Panc1 (cell line): ENCODE data around the gene METTL9. TPM values are rescaled to one million over a fixed set of nuclear protein-coding genes. Genes with fewer than 3 reads are reported as not detected.

Experiments
- ATAC-seq: fragments of 200-7000 bp; cut with Tn5 transposase; 2 replicates; pipeline ENCODE4 v1.9.1; 2020; ENCODE audit warnings: mild to moderate bottlenecking, moderate library complexity
- BruUV-seq: library from RNA; stranded (reverse); fragments of 400-500 nt; replicated peaks from 2 replicates; lab custom pipeline; 2021; lab: Mats Ljungman, UMichigan
- CTCF ChIA-PET: fragments of 300-600 bp; sonication (Branson Sonifier 250); formaldehyde crosslinking; loops from one replicate; lab custom pipeline; 2022; ENCODE audit warnings: antibody characterized with exemption; lab: Charles Lee
- POLR2A ChIA-PET: fragments of 300-600 bp; sonication (Branson Sonifier 250); formaldehyde crosslinking; loops from one replicate; lab custom pipeline; 2022; ENCODE audit warnings: antibody characterized with exemption; lab: Charles Lee
- DNase-seq: peaks from one replicate; pipeline ENCODE4 v3.0.0-alpha.2; 2010; ENCODE audit warnings: low read depth, low spot score
- H3K27ac ChIP-seq: 2 replicates; pipeline ENCODE4 v1.5.1; 2011; ENCODE audit warnings: mild to moderate bottlenecking, low read length, inconsistent platforms
- H3K27me3 ChIP-seq: fragments of 200-500 bp; sonication (Bioruptor generic); 2 replicates; pipeline ENCODE4 v1.6.0; 2014; ENCODE audit warnings: low read length, inconsistent platforms; ENCODE audit not compliant: control insufficient read depth, insufficient read depth
- H3K36me3 ChIP-seq: fragments of 200-500 bp; sonication (Bioruptor generic); 2 replicates; pipeline ENCODE4 v1.5.1; 2014; ENCODE audit warnings: inconsistent platforms, mild to moderate bottlenecking, low read length, moderate library complexity; ENCODE audit not compliant: control insufficient read depth, insufficient read depth
- H3K4me1 ChIP-seq: 2 replicates; pipeline ENCODE4 v1.5.1; 2011; ENCODE audit warnings: inconsistent platforms, mild to moderate bottlenecking, low read length, moderate library complexity; ENCODE audit not compliant: control insufficient read depth, insufficient read depth
- H3K4me3 ChIP-seq, 2 experiments: 2 replicates each; pipeline ENCODE4 v1.5.1; 2011 to 2012; ENCODE audit warnings: low read depth in 2 of 2, low read length in 2 of 2, mild to moderate bottlenecking in 2 of 2, inconsistent platforms in 1 of 2, moderate library complexity in 1 of 2
- H3K9me3 ChIP-seq: fragments of 200-500 bp; sonication (Bioruptor generic); 2 replicates; pipeline ENCODE4 v1.5.1; 2014; ENCODE audit warnings: low read depth, mild to moderate bottlenecking, inconsistent platforms, low read length, moderate library complexity; ENCODE audit not compliant: control insufficient read depth, insufficient read depth
- POLR2AphosphoS5 ChIP-seq: IDR thresholded peaks from 2 replicates; pipeline ENCODE4 v1.6.1; 2012; ENCODE audit warnings: mild to moderate bottlenecking, low read depth, low read length, moderate library complexity
- SIN3A ChIP-seq: IDR thresholded peaks from 2 replicates; pipeline ENCODE4 v1.6.1; 2012; ENCODE audit warnings: low read depth, mild to moderate bottlenecking, low read length, moderate library complexity, borderline replicate concordance; ENCODE audit not compliant: insufficient read depth
- TCF7L2 ChIP-seq: IDR thresholded peaks from 2 replicates; pipeline ENCODE4 v1.6.1; 2011; ENCODE audit warnings: mild to moderate bottlenecking, low read depth, low read length, inconsistent platforms
- in situ Hi-C: cut with HindIII; loops from 2 replicates; pipeline ENCODE4 v1.10.0; 2016; ENCODE audit warnings: low sequenced_read_pairs, low pct_unique_long_range_greater_than_20kb
- intact Hi-C: fragments of 100-400 bp; cut with micrococcal nuclease; formaldehyde crosslinking; loops from one replicate; pipeline ENCODE4 v1.10.0; 2022; ENCODE audit not compliant: unreplicated experiment
- total RNA-seq: library from RNA; stranded (reverse); gene quantifications from one replicate; pipeline ENCODE4 v1.2.1, GENCODE V29; 2021; ENCODE audit not compliant: unreplicated experiment
- TF ChIP-seq, protein P1 (sequence below), 2 experiments: IDR thresholded peaks; 2 replicates each; pipeline ENCODE4 v1.6.1; 2011 to 2012; ENCODE audit warnings: low read depth in 2 of 2, control low read depth in 1 of 2, low read length in 1 of 2, mild to moderate bottlenecking in 1 of 2, moderate library complexity in 1 of 2; ENCODE audit not compliant: insufficient read depth in 1 of 2
- TF ChIP-seq, protein P2 (sequence below): fragments of 450-650 bp; IDR thresholded peaks from 2 replicates; pipeline ENCODE4 v1.5.1; 2017; ENCODE audit warnings: mild to moderate bottlenecking

Gene METTL9
- total RNA-seq, 1 experiment from 2014 or later = 86.1 TPM

DNA sequence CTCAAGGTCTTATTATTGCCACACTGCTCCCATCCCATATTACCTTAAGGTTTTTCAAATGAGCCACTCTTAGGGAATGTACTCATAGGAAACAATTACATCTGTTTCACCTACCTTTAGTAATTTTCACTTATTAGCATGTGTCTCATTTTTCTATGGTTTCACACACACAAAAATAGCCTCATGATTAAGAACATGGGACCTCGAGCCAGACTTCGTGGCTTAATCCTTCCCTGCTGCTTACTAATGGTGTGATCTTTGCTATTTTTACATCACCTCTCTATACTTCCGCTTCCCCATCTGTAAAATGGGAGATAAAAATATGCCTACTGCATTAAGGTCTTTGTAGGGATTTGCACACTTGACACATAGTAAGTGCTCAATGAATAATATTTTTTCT is 102.9 kb downstream of the METTL9 start:
- H3K36me3 ChIP-seq = no peaks in the 10 kb centered on the region
- in situ Hi-C loops (no loop called here), intact Hi-C loops (no loop called here)
- no peak for ATAC-seq
- no peaks in the 10 kb centered on the region for H3K4me1 ChIP-seq
- CTCF ChIA-PET = interaction anchor here (0.7 kb wide), 1 partner anchor 881 kb away, joined by 7 read pairs; no protein-coding TSS in a partner anchor
- POLR2A ChIA-PET = no interaction called here
- no peak for DNase-seq
- H3K27me3 ChIP-seq = no peaks in the 10 kb centered on the region
- BruUV-seq = no TSS peak
- H3K4me3 ChIP-seq = no peak overlapping the region
- H3K27ac ChIP-seq = no peak overlapping the region
- no peaks in the 10 kb centered on the region for H3K9me3 ChIP-seq
- TF ChIP-seq POLR2AphosphoS5 = no peak
- TF ChIP-seq TCF7L2 = no peak
- TF ChIP-seq, protein P1, sequence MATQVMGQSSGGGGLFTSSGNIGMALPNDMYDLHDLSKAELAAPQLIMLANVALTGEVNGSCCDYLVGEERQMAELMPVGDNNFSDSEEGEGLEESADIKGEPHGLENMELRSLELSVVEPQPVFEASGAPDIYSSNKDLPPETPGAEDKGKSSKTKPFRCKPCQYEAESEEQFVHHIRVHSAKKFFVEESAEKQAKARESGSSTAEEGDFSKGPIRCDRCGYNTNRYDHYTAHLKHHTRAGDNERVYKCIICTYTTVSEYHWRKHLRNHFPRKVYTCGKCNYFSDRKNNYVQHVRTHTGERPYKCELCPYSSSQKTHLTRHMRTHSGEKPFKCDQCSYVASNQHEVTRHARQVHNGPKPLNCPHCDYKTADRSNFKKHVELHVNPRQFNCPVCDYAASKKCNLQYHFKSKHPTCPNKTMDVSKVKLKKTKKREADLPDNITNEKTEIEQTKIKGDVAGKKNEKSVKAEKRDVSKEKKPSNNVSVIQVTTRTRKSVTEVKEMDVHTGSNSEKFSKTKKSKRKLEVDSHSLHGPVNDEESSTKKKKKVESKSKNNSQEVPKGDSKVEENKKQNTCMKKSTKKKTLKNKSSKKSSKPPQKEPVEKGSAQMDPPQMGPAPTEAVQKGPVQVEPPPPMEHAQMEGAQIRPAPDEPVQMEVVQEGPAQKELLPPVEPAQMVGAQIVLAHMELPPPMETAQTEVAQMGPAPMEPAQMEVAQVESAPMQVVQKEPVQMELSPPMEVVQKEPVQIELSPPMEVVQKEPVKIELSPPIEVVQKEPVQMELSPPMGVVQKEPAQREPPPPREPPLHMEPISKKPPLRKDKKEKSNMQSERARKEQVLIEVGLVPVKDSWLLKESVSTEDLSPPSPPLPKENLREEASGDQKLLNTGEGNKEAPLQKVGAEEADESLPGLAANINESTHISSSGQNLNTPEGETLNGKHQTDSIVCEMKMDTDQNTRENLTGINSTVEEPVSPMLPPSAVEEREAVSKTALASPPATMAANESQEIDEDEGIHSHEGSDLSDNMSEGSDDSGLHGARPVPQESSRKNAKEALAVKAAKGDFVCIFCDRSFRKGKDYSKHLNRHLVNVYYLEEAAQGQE (IDR thresholded peaks at IDR 0.05; ENCODE audit: insufficient read depth in 1 of 2, low read depth in 2 of 2, low read length in 1 of 2) = no peak
- TF ChIP-seq SIN3A = no peak
- TF ChIP-seq, protein P2, sequence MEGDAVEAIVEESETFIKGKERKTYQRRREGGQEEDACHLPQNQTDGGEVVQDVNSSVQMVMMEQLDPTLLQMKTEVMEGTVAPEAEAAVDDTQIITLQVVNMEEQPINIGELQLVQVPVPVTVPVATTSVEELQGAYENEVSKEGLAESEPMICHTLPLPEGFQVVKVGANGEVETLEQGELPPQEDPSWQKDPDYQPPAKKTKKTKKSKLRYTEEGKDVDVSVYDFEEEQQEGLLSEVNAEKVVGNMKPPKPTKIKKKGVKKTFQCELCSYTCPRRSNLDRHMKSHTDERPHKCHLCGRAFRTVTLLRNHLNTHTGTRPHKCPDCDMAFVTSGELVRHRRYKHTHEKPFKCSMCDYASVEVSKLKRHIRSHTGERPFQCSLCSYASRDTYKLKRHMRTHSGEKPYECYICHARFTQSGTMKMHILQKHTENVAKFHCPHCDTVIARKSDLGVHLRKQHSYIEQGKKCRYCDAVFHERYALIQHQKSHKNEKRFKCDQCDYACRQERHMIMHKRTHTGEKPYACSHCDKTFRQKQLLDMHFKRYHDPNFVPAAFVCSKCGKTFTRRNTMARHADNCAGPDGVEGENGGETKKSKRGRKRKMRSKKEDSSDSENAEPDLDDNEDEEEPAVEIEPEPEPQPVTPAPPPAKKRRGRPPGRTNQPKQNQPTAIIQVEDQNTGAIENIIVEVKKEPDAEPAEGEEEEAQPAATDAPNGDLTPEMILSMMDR = no peak

DNA sequence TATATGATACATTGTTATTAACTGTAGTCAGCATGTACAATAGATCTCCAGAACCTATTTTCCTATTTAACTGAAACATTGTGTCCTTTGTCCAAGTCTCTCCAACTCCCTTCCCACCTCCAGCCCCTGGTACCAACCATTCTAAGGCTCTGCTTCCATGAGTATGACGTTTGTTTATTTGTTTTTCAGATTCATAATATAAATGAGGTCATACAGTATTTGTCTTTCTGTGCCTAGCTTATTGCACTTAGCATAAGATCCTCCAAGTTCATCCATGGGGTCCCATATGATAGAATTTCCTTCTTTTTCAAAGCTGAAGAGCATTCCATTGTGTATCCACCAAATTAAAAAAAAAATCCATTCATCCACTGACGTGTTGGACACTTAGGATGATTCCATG is 103.8 kb downstream of the METTL9 start:
- BruUV-seq = no TSS peak
- in situ Hi-C loops = no loop called here
- CTCF ChIA-PET = no interaction called here

DNA sequence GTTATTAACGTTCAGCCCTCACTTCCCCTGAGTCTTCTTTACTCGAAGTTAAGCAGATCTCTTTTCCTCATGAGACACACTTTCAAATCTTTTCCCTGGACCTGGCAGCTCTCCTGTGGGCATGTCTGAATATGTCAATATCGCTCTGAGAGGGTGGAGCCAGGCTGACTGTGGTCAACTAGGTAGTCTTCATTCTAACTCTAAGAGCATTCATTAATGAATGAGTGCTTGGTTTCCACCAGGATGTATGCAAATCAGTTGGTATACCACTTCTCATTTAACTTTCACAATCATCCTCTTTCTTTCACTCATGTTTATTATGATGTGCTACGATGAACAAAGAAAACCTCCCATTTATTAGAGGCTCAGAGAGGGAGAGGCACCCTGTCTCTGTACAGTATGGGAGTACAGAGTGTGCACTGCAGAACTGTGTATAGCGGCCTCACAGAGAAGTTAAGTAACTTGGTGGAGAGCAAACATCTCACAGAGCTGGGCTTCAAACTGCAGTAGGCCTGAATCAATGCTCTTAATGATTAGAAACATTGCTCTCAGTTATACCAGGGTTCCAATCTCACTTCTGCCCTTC is 104.3 kb downstream of the METTL9 start:
- in situ Hi-C loops (no loop called here), intact Hi-C loops (no loop called here)
- no peaks in the 10 kb centered on the region for H3K9me3 ChIP-seq
- ATAC-seq = no peak
- H3K27me3 ChIP-seq = no peaks in the 10 kb centered on the region
- H3K27ac ChIP-seq = no peak overlapping the region
- TF ChIP-seq POLR2AphosphoS5 (no peak), SIN3A (no peak), TCF7L2 (no peak)
- TF ChIP-seq, protein P2 = no peak
- TF ChIP-seq, protein P1 (IDR thresholded peaks at IDR 0.05; ENCODE audit: insufficient read depth in 1 of 2, low read depth in 2 of 2, low read length in 1 of 2) = no peak
- no peaks in the 10 kb centered on the region for H3K36me3 ChIP-seq
- no peak overlapping the region for H3K4me3 ChIP-seq
- H3K4me1 ChIP-seq = no peaks in the 10 kb centered on the region
- DNase-seq = no peak
- CTCF ChIA-PET = no interaction called here
- no TSS peak for BruUV-seq
- POLR2A ChIA-PET = no interaction called here

More for the DNA sequence above, 103.8 kb downstream of the METTL9 start:
- no peaks in the 10 kb centered on the region for H3K36me3 ChIP-seq
- ATAC-seq (no peak), DNase-seq (no peak)
- H3K9me3 ChIP-seq = no peaks in the 10 kb centered on the region
- intact Hi-C loops = no loop called here
- POLR2A ChIA-PET = no interaction called here
- H3K27me3 ChIP-seq = no peaks in the 10 kb centered on the region
- H3K27ac ChIP-seq = no peak overlapping the region
- no peaks in the 10 kb centered on the region for H3K4me1 ChIP-seq
- TF ChIP-seq POLR2AphosphoS5 = no peak
- TF ChIP-seq TCF7L2 = no peak
- no peak for TF ChIP-seq SIN3A
- H3K4me3 ChIP-seq = no peak overlapping the region
